ENCODE data around the gene UMAD1.

The UMAD1 gene

DNA sequence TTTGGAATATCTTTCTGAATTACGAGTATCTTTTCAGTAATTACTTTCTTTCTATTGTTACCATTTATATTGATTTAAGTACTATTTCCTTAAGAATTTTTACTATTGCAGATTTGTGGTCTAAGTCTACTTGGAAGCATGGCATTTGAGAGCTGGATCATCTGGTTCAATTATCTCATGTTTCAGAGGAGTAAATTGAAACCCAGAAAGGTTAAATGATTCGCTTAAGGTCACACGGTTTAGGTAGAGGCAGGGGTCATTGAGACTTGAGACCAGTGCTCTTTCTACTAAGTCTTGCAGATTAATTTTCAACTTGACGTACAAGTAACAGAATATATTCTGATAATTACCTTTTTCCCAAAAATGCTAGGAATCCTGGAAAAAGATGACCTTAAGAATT, 218.9 kb downstream of the UMAD1 start:
- peaks cover 20% of the 10 kb centered on the region for H3F3A ChIP-seq (ENCODE audit: insufficient read depth, low read length)

DNA sequence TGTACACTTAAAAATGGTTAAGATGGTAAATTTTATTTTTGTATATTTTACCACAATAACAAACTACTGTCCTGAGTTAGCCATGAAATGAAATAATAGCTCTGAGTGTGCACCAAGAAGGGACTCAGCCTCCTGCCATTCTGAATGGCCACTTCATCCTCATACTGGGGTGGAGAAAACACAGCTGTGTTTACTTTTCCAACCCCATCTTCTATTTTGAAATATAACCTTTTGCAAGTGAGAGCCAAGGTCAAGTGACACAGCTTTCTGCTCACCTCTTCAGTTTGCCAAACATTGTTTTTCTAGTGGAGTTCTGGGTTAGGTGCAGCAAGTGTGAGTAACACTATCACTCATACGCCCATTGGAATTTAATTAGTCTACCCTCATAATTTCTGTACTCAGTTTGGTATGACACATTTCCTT, 220.7 kb downstream of the UMAD1 start:
- DNase-seq: no peak
- H3K9me2 ChIP-seq (replicated peaks; ENCODE audit: insufficient read depth, low read length): no peaks in the 10 kb centered on the region
- H3K36me3 ChIP-seq (replicated peaks; ENCODE audit: insufficient read depth, low read length): 0 out of 2 replicates have a peak, but pooled peaks cover 3% of the 10 kb centered on the region
- no peak overlapping the region for H3K4me3 ChIP-seq (ENCODE audit: low read length)
- no peaks in the 10 kb centered on the region for H3K9me3 ChIP-seq (replicated peaks; ENCODE audit: insufficient read depth, low read length)
- no peaks in the 10 kb centered on the region for H3K27me3 ChIP-seq (replicated peaks; ENCODE audit: insufficient read depth, low read length)
- no peak overlapping the region for H3K9ac ChIP-seq (ENCODE audit: low read length)
- peaks cover 36% of the 10 kb centered on the region for H3K4me1 ChIP-seq (ENCODE audit: low read length)
- 0 out of 2 replicates have a peak overlapping the region, but pooled peaks have one; percentile 6 for H2AFZ ChIP-seq (ENCODE audit: low read length)
- peak overlapping the region; percentile 38 for H3K4me2 ChIP-seq (ENCODE audit: low read depth, low read length)
- H3K79me2 ChIP-seq (ENCODE audit: low read length): no peaks in the 10 kb centered on the region
- peaks cover 20% of the 10 kb centered on the region for H3F3A ChIP-seq (ENCODE audit: insufficient read depth, low read length)
- no peak overlapping the region; the same call in 1 of the 2 replicates for H3K27ac ChIP-seq (ENCODE audit: low read length)
- TF ChIP-seq EZH2 (optimal IDR thresholded peaks at IDR 0.05; ENCODE audit: low read depth, low read length): no peak
- TF ChIP-seq, protein P1, sequence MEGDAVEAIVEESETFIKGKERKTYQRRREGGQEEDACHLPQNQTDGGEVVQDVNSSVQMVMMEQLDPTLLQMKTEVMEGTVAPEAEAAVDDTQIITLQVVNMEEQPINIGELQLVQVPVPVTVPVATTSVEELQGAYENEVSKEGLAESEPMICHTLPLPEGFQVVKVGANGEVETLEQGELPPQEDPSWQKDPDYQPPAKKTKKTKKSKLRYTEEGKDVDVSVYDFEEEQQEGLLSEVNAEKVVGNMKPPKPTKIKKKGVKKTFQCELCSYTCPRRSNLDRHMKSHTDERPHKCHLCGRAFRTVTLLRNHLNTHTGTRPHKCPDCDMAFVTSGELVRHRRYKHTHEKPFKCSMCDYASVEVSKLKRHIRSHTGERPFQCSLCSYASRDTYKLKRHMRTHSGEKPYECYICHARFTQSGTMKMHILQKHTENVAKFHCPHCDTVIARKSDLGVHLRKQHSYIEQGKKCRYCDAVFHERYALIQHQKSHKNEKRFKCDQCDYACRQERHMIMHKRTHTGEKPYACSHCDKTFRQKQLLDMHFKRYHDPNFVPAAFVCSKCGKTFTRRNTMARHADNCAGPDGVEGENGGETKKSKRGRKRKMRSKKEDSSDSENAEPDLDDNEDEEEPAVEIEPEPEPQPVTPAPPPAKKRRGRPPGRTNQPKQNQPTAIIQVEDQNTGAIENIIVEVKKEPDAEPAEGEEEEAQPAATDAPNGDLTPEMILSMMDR (IDR thresholded peaks at IDR 0.05; ENCODE audit: low read length): no peak
- no peak for TF ChIP-seq EZH2phosphoT487 (IDR thresholded peaks at IDR 0.05; ENCODE audit: low read length)
- H4K20me1 ChIP-seq (ENCODE audit: insufficient read depth, low read length): no peaks in the 10 kb centered on the region

More for the DNA sequence above, 218.9 kb downstream of the UMAD1 start:
- Histone ChIP-seq H3K9me3 (replicated peaks; ENCODE audit: insufficient read depth, low read length) (no peaks in the 10 kb centered on the region), H2AFZ (ENCODE audit: low read length) (no peak overlapping the region), H3K9ac (ENCODE audit: low read length) (no peak overlapping the region), H3K27ac (ENCODE audit: low read length) (no peak overlapping the region), H3K27me3 (replicated peaks; ENCODE audit: insufficient read depth, low read length) (no peaks in the 10 kb centered on the region), H3K36me3 (replicated peaks; ENCODE audit: insufficient read depth, low read length) (0 out of 2 replicates have a peak, but pooled peaks cover 3% of the 10 kb centered on the region), H3K4me3 (ENCODE audit: low read length) (no peak overlapping the region), H4K20me1 (ENCODE audit: insufficient read depth, low read length) (no peaks in the 10 kb centered on the region), H3K79me2 (ENCODE audit: low read length) (no peaks in the 10 kb centered on the region), H3K4me1 (ENCODE audit: low read length) (peaks cover 37% of the 10 kb centered on the region), H3K4me2 (ENCODE audit: low read depth, low read length) (no peak overlapping the region), H3K9me2 (replicated peaks; ENCODE audit: insufficient read depth, low read length) (no peaks in the 10 kb centered on the region)
- no peak for DNase-seq
- TF ChIP-seq, protein P1 (IDR thresholded peaks at IDR 0.05; ENCODE audit: low read length): no peak

DNA sequence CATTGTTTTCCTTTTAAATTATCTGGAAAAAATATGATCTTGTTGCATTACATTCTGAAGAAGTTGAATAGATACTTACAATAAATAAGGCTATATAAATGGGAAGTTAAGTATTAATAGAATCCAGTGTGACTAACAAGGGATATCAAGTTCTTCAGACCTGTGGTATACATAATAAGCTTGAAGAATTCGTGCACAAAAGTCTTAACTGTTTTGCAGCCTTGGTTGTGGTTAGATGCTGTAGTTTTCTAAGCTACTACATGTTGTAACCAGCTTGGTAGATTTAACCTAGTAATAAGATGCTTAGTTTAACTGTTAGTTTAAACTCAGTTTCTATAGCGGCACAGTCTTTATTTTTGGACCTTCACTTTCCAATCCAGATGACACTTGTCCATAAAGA, 221.8 kb downstream of the UMAD1 start:
- Histone ChIP-seq H3K36me3 (replicated peaks; ENCODE audit: insufficient read depth, low read length) (no peaks in the 10 kb centered on the region), H3K4me1 (ENCODE audit: low read length) (peaks cover 24% of the 10 kb centered on the region), H3K27ac (ENCODE audit: low read length) (no peak overlapping the region), H3K9ac (ENCODE audit: low read length) (no peak overlapping the region), H2AFZ (ENCODE audit: low read length) (no peak overlapping the region), H3K9me3 (replicated peaks; ENCODE audit: insufficient read depth, low read length) (no peaks in the 10 kb centered on the region), H3K79me2 (ENCODE audit: low read length) (no peaks in the 10 kb centered on the region), H3K9me2 (replicated peaks; ENCODE audit: insufficient read depth, low read length) (no peaks in the 10 kb centered on the region), H3K4me3 (ENCODE audit: low read length) (no peak overlapping the region), H3K27me3 (replicated peaks; ENCODE audit: insufficient read depth, low read length) (no peaks in the 10 kb centered on the region), H3F3A (ENCODE audit: insufficient read depth, low read length) (peaks cover 11% of the 10 kb centered on the region; the same call in 1 of the 2 replicates), H3K4me2 (ENCODE audit: low read depth, low read length) (no peak overlapping the region), H4K20me1 (ENCODE audit: insufficient read depth, low read length) (no peaks in the 10 kb centered on the region)
- no peak for DNase-seq
- TF ChIP-seq, protein P1 (IDR thresholded peaks at IDR 0.05; ENCODE audit: low read length): no peak
- TF ChIP-seq EZH2 (optimal IDR thresholded peaks at IDR 0.05; ENCODE audit: low read depth, low read length): no peak
- TF ChIP-seq EZH2phosphoT487 (IDR thresholded peaks at IDR 0.05; ENCODE audit: low read length): no peak

All from MM.1S (cell line).